PC-9 (cell line): Measurements from ENCODE around the gene ERRFI1.

ENCODE experiments used
- EZH2 ChIP-seq: fragments of 200-600 bp; sonication (generic); IDR thresholded peaks from 2 replicates; pipeline ENCODE4 v1.8.0; 2017; ENCODE audit warnings: antibody characterized with exemption, low read depth
- TF ChIP-seq, protein P1 (sequence below): fragments of 200-600 bp; sonication (generic); conservative IDR thresholded peaks from 2 replicates; pipeline ENCODE4 v1.6.1; 2017; ENCODE audit warnings: mixed run types, antibody characterized with exemption, mild to moderate bottlenecking, moderate library complexity

DNA sequence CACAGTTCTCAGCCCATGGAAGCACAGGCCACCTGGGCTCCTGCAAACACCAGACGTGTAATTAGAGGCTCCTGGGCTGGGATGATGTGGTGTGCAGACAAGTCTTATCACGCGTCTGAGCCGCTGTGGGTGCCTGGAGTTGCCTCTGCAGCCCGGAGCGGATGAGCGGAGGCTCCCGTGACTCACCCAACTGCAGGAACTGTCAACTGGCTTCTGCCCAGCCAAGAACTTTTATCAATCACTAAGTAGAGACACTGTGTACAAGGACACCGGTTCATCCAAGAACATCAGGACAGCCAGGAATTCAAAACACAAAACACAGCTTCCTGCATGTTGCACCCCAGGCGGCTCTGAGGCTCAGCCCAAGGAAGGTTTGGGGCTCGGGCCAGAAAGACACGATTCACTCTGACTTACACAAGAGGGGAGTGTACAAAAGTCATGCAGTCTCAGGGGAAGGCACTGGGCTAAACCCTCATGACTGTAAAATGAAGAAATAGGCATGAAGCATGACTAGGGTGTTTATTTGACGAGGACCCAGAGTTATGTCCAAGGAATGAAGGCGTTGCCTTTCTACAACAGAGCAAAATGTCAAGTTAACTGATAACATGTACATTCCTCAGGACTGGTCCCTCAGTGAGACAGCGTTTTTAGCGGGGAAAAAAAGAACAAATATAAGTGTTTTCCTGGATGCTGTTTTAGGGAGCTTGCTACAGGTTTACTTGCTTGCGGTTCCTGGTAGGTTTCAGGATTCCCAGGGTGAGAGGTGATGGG, 21.1 kb downstream of the ERRFI1 start:
- TF ChIP-seq, protein P1, sequence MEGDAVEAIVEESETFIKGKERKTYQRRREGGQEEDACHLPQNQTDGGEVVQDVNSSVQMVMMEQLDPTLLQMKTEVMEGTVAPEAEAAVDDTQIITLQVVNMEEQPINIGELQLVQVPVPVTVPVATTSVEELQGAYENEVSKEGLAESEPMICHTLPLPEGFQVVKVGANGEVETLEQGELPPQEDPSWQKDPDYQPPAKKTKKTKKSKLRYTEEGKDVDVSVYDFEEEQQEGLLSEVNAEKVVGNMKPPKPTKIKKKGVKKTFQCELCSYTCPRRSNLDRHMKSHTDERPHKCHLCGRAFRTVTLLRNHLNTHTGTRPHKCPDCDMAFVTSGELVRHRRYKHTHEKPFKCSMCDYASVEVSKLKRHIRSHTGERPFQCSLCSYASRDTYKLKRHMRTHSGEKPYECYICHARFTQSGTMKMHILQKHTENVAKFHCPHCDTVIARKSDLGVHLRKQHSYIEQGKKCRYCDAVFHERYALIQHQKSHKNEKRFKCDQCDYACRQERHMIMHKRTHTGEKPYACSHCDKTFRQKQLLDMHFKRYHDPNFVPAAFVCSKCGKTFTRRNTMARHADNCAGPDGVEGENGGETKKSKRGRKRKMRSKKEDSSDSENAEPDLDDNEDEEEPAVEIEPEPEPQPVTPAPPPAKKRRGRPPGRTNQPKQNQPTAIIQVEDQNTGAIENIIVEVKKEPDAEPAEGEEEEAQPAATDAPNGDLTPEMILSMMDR: no peak
- TF ChIP-seq EZH2: no peak
